HG02852 (cell line): Measurements from ENCODE around the gene MDM2.

Experiments
- ATAC-seq: cut with Tn5 transposase; IDR thresholded peaks from one replicate; pipeline ENCODE4 v1.9.1; 2021; ENCODE audit warnings: mild to moderate bottlenecking, moderate library complexity; ENCODE audit not compliant: unreplicated experiment

Gene MDM2

DNA sequence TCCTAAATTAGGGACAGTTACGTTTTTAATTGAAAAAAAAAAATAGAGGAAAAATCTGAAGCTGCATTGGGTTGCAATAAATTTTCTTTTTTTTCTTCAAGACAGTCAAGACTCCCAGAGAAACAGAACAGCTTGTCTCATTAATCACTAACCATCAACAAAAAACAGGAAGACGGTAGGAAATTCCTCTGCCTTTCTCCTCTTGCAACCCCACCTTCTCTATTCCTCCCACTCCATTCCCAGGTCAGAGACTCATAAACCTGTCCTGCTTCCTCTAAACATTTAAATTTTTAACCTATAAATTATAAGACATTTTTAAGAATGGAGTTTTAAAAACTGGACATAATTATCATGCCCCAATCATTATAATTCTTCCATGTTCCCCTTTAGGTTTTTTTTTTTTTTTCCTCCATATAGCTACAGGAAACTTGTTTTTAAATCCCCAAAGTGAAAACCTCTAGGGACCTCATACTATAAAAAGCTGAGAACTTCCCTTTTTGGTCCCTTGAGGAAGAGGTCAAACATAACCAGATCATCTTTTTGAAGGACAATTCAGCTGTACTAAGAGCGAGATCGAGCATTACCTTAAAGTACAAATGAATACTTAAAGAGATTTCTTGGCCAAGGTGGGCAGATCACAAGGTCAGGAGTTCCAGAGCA is 89.0 kb downstream of the MDM2 start:
- no peak for ATAC-seq

DNA sequence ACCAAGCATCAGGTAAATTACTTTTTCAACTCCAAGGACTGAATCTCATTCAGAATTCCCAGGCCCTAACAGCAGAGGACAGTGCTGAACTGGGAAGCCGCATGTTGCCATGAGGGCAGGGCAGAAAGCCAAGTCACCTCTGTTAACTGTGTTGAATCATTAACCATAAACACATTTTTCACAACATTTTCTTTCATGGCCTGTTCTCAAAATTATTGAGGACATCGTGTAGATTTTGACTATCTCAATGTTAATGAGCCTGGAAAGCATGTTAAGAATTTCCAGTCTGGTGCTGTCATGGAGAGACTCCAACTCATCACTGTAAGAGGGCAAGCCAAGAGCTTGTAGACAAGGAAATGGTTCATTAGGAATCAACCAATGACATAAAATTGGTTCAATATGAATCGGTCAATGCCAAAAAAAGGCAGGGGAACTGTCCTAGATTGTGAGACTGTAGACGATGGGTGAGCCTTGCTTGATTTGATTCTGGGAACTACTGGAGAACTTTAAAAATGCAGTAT is 91.3 kb downstream of the MDM2 start:
- ATAC-seq, result no peak

DNA sequence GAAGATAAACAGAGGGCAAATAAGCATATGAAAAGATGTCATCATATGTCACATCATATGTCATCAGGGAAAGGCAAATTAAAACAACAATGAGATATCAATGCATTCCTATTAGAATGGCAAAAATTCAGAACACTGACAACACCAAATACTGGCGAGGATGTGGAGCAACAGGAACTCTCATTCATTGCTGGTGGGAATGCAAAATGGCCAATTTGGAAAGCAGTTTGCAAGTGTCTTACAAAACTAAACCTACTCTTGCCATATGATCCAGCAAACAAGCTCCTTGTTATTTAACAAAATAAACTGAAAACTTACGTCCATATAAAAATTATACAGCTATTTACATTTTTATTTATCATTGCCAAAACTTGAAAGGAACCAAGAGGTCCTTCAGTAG is 92.3 kb downstream of the MDM2 start:
- no peak for ATAC-seq
